Prostate gland (tissue), 2 donors: Measurements from ENCODE around the gene TPD52L1.

Source experiments
- POLR2A ChIP-seq: fragments of 450-650 bp; IDR thresholded peaks from one replicate; pipeline ENCODE4 v1.6.1; 2016; ENCODE audit warnings: antibody characterized with exemption, mild to moderate bottlenecking
- POLR2AphosphoS5 ChIP-seq: sonication (generic); formaldehyde crosslinking; IDR thresholded peaks from one replicate; pipeline ENCODE4 v1.6.1; 2017; ENCODE audit warnings: antibody characterized with exemption
- TF ChIP-seq, protein P1 (sequence below), 4 experiments: fragments of 200-600 bp in 2 of 4; fragments of 450-650 bp in 2 of 4; sonication (generic) in 2 of 4; IDR thresholded peaks; 1 replicate in 3 of 4; 2 replicates in 1 of 4; pipeline ENCODE4 v1.5.1; 2016 to 2019; ENCODE audit warnings: antibody characterized with exemption in 4 of 4, mild to moderate bottlenecking in 2 of 4, moderate library complexity in 2 of 4

DNA sequence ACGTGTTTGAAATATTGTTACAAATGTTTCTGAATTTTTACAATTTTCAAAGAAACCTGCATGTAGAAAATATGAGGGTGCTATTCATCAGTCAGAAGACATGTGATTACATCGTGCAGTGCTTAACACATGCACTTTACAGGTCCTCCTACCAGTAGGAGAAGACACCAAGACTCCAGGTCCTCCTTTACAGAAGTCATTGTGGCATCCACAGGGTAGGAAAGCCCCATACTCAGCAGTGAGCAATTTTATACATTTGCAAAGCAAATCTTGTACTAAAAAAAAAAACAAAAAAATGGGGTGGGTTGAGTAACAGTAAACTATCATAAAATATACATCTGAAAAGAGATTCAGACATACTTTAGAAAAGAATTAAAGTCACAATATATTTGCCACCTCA is 14.0 kb downstream of the TPD52L1 start:
- TF ChIP-seq, protein P1, sequence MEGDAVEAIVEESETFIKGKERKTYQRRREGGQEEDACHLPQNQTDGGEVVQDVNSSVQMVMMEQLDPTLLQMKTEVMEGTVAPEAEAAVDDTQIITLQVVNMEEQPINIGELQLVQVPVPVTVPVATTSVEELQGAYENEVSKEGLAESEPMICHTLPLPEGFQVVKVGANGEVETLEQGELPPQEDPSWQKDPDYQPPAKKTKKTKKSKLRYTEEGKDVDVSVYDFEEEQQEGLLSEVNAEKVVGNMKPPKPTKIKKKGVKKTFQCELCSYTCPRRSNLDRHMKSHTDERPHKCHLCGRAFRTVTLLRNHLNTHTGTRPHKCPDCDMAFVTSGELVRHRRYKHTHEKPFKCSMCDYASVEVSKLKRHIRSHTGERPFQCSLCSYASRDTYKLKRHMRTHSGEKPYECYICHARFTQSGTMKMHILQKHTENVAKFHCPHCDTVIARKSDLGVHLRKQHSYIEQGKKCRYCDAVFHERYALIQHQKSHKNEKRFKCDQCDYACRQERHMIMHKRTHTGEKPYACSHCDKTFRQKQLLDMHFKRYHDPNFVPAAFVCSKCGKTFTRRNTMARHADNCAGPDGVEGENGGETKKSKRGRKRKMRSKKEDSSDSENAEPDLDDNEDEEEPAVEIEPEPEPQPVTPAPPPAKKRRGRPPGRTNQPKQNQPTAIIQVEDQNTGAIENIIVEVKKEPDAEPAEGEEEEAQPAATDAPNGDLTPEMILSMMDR (IDR thresholded peaks at IDR 0.05): no peak
- TF ChIP-seq POLR2AphosphoS5: no peak
- TF ChIP-seq POLR2A: no peak
